Activated CD4-positive, alpha-beta memory T cell treated with anti-CD3 and anti-CD28 coated beads for 36 hours (primary cell): ENCODE results near the gene SNW1. TPM values are rescaled to one million over a fixed set of nuclear protein-coding genes. Genes with fewer than 3 reads are reported as not detected.
A peak's percentile ranks its signal among the peaks of the same experiment; 100 is the strongest.

ENCODE experiments used
- CTCF ChIA-PET: fragments of 350-600 bp; sonication (Branson Sonifier 250); formaldehyde crosslinking; loops from one replicate; lab custom pipeline; 2021; ENCODE audit warnings: antibody characterized with exemption, inconsistent platforms; lab: Charles Lee
- POLR2A ChIA-PET: fragments of 350-600 bp; sonication (Branson Sonifier 250); formaldehyde crosslinking; loops from one replicate; lab custom pipeline; 2021; ENCODE audit warnings: antibody characterized with exemption; lab: Charles Lee
- DNase-seq: peaks from one replicate; pipeline ENCODE4 v3.0.0-alpha.2; 2020
- H3K27ac Mint-ChIP-seq: one replicate; pipeline ENCODE4 v1.8.0; 2021; ENCODE audit warnings: mixed read lengths
- H3K27me3 Mint-ChIP-seq: one replicate; pipeline ENCODE4 v1.8.0; 2021; ENCODE audit warnings: mixed read lengths
- H3K36me3 Mint-ChIP-seq: one replicate; pipeline ENCODE4 v1.8.0; 2021; ENCODE audit warnings: mixed read lengths
- H3K4me1 Mint-ChIP-seq: one replicate; pipeline ENCODE4 v1.8.0; 2021; ENCODE audit warnings: low read depth, mixed read lengths
- H3K4me3 Mint-ChIP-seq: one replicate; pipeline ENCODE4 v1.8.0; 2021; ENCODE audit warnings: mild to moderate bottlenecking, mixed read lengths
- H3K9me3 Mint-ChIP-seq: one replicate; pipeline ENCODE4 v1.8.0; 2021; ENCODE audit warnings: mixed read lengths
- intact Hi-C: fragments of 100-400 bp; cut with micrococcal nuclease; formaldehyde crosslinking; loops from one replicate; pipeline ENCODE4 v1.15.1; 2023
- total RNA-seq, 2 experiments: library from RNA; stranded (reverse); gene quantifications; one replicate each; pipeline ENCODE4 v1.2.3, GENCODE V29; 2021

Gene SNW1
- total RNA-seq, 2 experiments from 2014 or later, result 115 to 120 TPM

DNA sequence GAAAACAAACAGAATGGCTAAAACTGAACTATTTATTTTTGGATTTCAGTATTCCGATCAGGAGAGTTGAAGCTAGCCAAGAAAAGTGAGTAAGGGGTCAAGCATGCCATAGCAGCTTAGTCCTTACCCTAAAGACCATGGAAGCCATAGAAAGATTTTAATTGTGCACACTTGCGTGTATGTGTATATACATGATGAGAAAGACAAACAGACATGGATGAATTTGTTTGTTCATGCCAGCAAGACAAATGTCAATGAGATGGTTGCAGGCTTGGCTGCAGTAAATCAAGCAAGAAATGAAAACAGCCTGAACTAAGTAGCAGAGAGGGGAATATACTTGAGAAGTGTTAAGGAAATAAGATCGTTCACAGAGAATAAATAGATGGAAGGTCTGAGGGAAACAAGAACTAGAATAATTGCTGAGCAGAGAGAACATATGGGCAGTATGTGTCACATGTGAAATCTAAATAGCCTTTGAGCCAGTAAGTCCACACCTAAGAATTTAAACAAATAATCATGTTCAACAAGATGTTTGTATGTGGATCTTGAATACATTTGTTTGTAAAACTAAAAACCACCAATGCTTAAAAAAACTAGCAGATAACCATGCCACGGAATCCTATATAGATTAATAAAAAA, 14.8 kb downstream of the SNW1 start:
- Mint-ChIP-seq H3K27me3 (no peaks in the 10 kb centered on the region), H3K9me3 (no peaks in the 10 kb centered on the region), H3K36me3 (peaks cover 44% of the 10 kb centered on the region), H3K4me3 (no peak overlapping the region), H3K27ac (no peak overlapping the region), H3K4me1 (peaks cover 30% of the 10 kb centered on the region)
- intact Hi-C loops, result no loop called here
- DNase-seq, result no peak
- CTCF ChIA-PET, result interaction anchor here (1.7 kb wide), 1 partner anchor 12 kb away, joined by 3 read pairs; no protein-coding TSS in a partner anchor
- POLR2A ChIA-PET, result no interaction called here

DNA sequence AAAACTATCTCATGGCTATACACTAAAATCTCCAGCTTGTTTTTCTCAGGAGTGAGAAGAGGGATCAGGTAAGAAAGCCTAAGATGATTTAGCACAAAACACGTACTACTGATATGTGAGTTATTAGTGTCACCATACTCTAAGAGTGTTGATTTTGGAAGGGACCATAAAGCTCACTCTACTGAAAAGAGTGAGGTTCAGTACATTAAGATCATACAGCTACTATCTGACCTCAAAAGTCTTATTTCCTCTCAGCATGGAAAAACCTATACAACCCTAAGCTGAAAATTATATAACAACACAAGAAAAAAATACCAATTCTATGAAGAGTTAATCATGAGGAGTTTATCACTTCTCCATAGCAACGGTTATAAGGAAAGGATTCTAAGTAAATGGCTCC, 19.5 kb downstream of the SNW1 start:
- Mint-ChIP-seq H3K36me3 (peaks cover 29% of the 10 kb centered on the region), H3K4me1 (peaks cover 50% of the 10 kb centered on the region), H3K27me3 (no peaks in the 10 kb centered on the region), H3K4me3 (no peak overlapping the region), H3K9me3 (no peaks in the 10 kb centered on the region), H3K27ac (peak overlapping the region; percentile 67)
- ChIA-PET POLR2A (interaction anchor here (1.1 to 1.6 kb wide), 2 partner anchors 19 to 59 kb away, joined by 4 to 5 read pairs; partner anchors contain the start of genes ADCK1 and SNW1), CTCF (interaction anchor here (0.9 kb wide), 1 partner anchor 283 kb away, joined by 3 read pairs; no protein-coding TSS in a partner anchor)
- intact Hi-C loops, result no loop called here
- DNase-seq, result no peak

DNA sequence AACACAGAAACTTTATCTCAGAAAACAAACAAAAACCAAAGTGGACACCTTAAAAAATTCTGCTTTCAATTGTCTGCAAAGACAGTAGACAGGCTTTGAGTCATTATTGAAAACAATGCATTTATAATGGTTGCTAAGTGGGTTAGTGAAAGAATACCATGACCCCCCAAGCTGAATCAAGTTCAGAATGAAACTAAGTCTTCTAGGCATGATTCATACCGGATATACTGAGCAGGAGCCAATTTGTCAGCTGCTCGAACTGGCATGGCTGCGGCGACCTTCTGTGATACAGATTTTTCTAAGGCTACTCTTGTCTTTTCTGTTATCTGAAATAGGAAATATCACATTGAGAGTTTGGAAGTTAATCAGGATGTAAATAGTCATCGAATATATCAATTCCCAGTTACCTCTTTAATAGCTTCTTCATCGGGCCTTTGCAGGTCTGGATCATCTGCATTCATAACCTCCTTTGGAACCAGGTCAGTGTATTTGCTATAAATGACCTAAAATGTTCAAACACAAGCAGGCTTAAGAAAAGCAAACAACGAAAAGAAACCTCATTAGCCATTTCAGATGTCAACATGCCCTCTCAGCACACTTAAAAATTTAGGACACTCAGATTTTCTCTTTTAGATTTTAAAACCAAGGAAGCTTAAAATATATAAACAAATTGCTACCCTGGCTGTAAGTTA, 22.3 kb downstream of the SNW1 start:
- intact Hi-C loops, result loop anchor here (1.0 to 10.0 kb wide), 4 partner anchors 23 to 364 kb away; partner anchors contain the start of genes SAMD15, SNW1 and TMED8
- peak; percentile 66 for DNase-seq
- no peaks in the 10 kb centered on the region for H3K9me3 Mint-ChIP-seq
- POLR2A ChIA-PET, result interaction anchor here (1.0 to 1.9 kb wide), 3 partner anchors 22 to 24 kb away, joined by 4 to 7 read pairs (median 7); partner anchors contain the start of gene SNW1
- CTCF ChIA-PET, result no interaction called here
- no peaks in the 10 kb centered on the region for H3K27me3 Mint-ChIP-seq
- peaks cover 50% of the 10 kb centered on the region for H3K4me1 Mint-ChIP-seq
- H3K4me3 Mint-ChIP-seq, result no peak overlapping the region
- peak overlapping the region; percentile 84 for H3K27ac Mint-ChIP-seq
- H3K36me3 Mint-ChIP-seq, result peaks cover 40% of the 10 kb centered on the region

DNA sequence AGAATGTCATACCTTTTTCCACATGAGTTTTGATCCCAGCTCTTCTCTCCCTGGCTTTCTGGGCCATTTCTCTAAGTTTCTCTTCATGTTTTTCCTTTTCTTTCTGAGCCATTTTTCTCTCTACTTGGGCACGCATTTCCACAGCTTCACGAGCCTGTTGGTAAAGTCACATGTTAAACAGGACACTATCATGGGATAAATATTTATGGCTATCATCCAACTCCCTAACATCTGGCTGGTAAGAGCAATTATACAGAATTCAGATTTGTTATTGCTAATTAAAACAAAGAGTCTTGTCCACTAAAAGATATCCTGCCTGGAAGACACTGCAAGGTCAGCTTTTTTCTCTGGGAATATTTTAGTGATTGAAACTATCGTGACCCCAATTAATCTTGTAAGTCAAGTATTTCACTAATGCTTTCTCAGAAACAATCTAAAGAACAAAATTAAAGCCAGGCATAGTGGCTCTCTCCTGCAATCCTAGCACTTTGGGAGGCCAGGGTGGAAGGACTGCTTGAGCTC, 29.9 kb downstream of the SNW1 start:
- H3K36me3 Mint-ChIP-seq, result peaks cover 60% of the 10 kb centered on the region
- no peaks in the 10 kb centered on the region for H3K27me3 Mint-ChIP-seq
- no peaks in the 10 kb centered on the region for H3K9me3 Mint-ChIP-seq
- H3K4me1 Mint-ChIP-seq, result peaks cover 7% of the 10 kb centered on the region
- peak overlapping the region; percentile 32 for H3K27ac Mint-ChIP-seq
- intact Hi-C loops, result loop anchor here (10.0 kb wide), 1 partner anchor 356 kb away; the partner anchor contains the start of genes SAMD15 and TMED8
- POLR2A ChIA-PET, result no interaction called here
- CTCF ChIA-PET, result no interaction called here
- H3K4me3 Mint-ChIP-seq, result no peak overlapping the region
- no peak for DNase-seq

DNA sequence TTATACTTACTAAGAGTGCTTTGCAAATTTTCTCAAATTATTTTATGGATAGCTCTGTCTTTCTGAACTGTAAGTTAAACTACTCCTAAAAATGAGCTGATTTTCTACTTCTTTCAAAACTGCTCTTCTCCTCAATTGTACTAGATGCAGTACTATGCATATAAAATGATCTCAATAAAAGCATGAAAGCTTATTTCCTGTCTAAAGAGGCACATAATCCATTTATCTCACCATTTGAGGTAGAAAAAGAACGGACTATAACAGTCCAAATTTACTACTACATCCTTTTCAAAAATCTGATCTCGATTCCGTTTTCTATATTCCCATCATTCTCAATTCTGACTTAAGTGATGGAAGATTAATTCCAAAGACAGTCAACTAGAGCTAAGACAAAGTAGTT, 38.7 kb downstream of the SNW1 start:
- Mint-ChIP-seq H3K27me3 (no peaks in the 10 kb centered on the region), H3K4me3 (no peak overlapping the region), H3K27ac (peak overlapping the region; percentile 18), H3K9me3 (no peaks in the 10 kb centered on the region), H3K4me1 (no peaks in the 10 kb centered on the region), H3K36me3 (peaks cover 56% of the 10 kb centered on the region)
- POLR2A ChIA-PET, result no interaction called here
- no peak for DNase-seq
- intact Hi-C loops, result no loop called here
- CTCF ChIA-PET, result no interaction called here

DNA sequence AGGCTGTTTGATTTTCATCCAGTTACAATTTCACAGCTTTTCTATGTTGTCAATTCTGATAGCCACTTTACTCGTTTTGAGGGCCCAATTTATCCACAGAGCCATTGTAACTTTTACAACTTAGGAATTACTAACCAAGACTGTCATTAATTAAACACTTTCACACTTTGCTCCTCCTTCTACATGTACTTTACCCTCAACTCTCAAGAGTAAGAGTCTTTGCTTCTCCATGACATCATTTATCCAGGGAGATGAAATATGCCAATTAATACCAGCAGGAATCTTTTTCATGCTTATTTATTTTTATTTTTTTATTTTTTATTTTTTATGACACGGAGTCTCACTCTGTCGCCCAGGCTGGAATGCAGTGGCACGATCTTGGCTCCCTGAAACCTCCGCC, 39.5 kb downstream of the SNW1 start:
- DNase-seq, result no peak
- Mint-ChIP-seq H3K4me3 (no peak overlapping the region), H3K36me3 (peaks cover 52% of the 10 kb centered on the region), H3K27ac (no peak overlapping the region), H3K27me3 (no peaks in the 10 kb centered on the region), H3K9me3 (no peaks in the 10 kb centered on the region), H3K4me1 (no peaks in the 10 kb centered on the region)
- POLR2A ChIA-PET, result no interaction called here
- CTCF ChIA-PET, result no interaction called here
- intact Hi-C loops, result no loop called here

DNA sequence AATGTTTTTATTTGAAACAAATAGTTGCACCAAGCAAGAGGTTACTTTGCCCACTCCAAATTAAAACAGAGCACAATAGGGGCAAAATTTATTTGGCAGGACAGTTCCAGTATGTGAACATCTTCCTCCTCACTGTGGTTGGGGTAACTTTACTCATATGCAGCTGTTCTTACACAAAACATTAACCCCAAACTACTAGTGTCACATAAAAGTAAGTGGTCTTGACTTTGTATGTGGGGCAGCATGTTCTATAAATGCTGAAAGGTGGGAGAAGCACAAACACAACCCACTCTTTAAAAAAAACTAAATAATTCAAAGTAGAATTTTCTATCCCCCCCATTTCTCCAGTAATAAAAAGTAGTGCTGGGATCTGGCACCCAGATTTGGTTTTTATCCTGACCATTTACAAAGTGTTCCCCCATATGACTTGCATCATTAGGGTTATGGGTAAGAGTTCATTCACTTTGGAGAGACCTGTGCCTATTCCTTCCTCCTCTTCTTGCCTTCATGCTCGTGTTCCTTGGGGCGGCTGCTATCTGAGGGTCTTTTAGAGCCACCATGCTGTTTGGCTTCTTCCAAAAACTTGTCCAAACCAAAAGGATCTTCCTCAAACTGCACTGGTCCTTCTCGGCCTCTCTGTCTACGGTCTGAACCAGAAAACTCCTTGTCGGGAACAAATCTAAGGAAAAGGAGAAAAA, 43.2 kb downstream of the SNW1 start:
- peaks cover 56% of the 10 kb centered on the region for H3K36me3 Mint-ChIP-seq
- ChIA-PET CTCF (interaction anchor here (1.0 kb wide), 1 partner anchor 258 kb away, joined by 4 read pairs; no protein-coding TSS in a partner anchor), POLR2A (no interaction called here)
- no peak overlapping the region for H3K4me3 Mint-ChIP-seq
- H3K4me1 Mint-ChIP-seq, result peaks cover 25% of the 10 kb centered on the region
- H3K27me3 Mint-ChIP-seq, result no peaks in the 10 kb centered on the region
- peak overlapping the region; percentile 71 for H3K27ac Mint-ChIP-seq
- no peaks in the 10 kb centered on the region for H3K9me3 Mint-ChIP-seq
- intact Hi-C loops, result no loop called here
- no peak for DNase-seq

DNA sequence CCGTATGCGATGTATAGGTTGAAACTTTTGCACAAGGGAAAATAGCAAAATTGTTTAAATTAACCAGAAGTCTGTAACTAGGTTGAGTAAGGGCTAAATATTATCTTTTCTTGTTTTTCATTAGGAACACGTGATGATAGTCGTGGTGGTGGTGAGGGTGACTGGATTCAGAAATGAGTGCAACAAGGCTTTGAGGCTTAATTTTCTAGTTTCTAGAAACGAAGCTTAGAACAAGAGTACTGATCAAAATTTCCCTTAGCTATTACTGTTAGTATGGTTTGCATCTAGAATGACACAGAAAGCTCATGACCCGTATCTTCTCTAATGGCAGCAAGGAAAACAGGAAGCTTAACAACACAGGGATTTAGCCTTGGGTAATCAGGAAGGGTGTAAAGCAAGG, 46.0 kb downstream of the SNW1 start:
- H3K4me3 Mint-ChIP-seq, result peak overlapping the region; percentile 32
- peak; percentile 48 for DNase-seq
- ChIA-PET POLR2A (interaction anchor here (0.6 to 1.8 kb wide), 4 partner anchors 10 to 45 kb away, joined by 3 to 8 read pairs (median 6); no protein-coding TSS in a partner anchor), CTCF (interaction anchor here (0.9 kb wide), 1 partner anchor 88 kb away, joined by 3 read pairs; no protein-coding TSS in a partner anchor)
- peaks cover 36% of the 10 kb centered on the region for H3K4me1 Mint-ChIP-seq
- H3K9me3 Mint-ChIP-seq, result no peaks in the 10 kb centered on the region
- intact Hi-C loops, result loop anchor here (1.0 kb wide), 1 partner anchor 23 kb away; no protein-coding TSS in a partner anchor
- H3K27ac Mint-ChIP-seq, result peak overlapping the region; percentile 96
- peaks cover 50% of the 10 kb centered on the region for H3K36me3 Mint-ChIP-seq
- H3K27me3 Mint-ChIP-seq, result no peaks in the 10 kb centered on the region

DNA sequence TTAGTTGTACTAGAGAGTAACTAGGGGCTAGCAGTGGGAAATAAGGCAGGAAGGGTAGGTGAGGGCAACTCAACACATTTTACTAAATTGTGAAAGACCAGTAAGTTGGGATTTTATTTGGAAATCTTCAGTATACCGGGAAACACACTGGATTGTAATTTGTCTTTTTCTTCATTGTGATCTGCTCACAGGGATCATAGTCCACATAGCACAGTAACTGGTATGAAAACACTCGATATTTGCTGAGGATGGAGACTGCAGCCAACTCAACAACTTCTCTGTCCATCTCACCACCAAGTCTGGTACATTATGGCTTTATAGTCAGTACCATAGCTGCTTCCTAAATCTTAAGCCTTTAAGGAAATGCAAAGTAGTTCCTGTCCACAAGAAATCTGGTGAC, 50.6 kb downstream of the SNW1 start:
- Mint-ChIP-seq H3K36me3 (peaks cover 42% of the 10 kb centered on the region), H3K27me3 (no peaks in the 10 kb centered on the region), H3K4me1 (peaks cover 54% of the 10 kb centered on the region), H3K9me3 (no peaks in the 10 kb centered on the region), H3K4me3 (no peak overlapping the region), H3K27ac (peak overlapping the region; percentile 86)
- no peak for DNase-seq
- intact Hi-C loops, result no loop called here
- ChIA-PET CTCF (no interaction called here), POLR2A (no interaction called here)

DNA sequence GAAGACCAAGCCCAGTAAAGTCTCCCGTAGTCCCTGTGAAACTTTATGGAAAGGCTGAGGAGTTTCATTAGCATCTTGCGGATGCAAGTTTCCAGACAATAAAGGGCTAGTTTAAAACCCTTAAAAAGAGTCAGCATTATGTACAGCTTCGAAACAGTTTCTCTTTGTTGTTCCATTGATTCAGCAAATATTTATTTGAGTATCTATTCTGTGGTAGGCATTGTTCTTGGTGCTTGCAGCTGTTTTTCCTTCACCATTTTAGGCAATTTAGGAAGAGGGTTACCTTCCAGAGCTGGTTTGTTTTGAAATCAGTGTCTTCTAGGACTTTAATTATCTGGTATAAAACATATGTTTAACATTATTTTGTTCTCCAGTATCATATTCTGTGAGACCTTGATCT, 51.5 kb downstream of the SNW1 start:
- Mint-ChIP-seq H3K9me3 (no peaks in the 10 kb centered on the region), H3K27me3 (no peaks in the 10 kb centered on the region), H3K36me3 (peaks cover 35% of the 10 kb centered on the region), H3K27ac (peak overlapping the region; percentile 86), H3K4me3 (peak overlapping the region; percentile 90), H3K4me1 (peaks cover 53% of the 10 kb centered on the region)
- DNase-seq, result no peak
- intact Hi-C loops, result loop anchor here (2.0 to 10.0 kb wide), 2 partner anchors 93 to 335 kb away; partner anchors contain the start of genes SAMD15, SPTLC2 and TMED8
- ChIA-PET CTCF (interaction anchor here (0.7 kb wide), 1 partner anchor 26 kb away, joined by 3 read pairs; no protein-coding TSS in a partner anchor), POLR2A (no interaction called here)

DNA sequence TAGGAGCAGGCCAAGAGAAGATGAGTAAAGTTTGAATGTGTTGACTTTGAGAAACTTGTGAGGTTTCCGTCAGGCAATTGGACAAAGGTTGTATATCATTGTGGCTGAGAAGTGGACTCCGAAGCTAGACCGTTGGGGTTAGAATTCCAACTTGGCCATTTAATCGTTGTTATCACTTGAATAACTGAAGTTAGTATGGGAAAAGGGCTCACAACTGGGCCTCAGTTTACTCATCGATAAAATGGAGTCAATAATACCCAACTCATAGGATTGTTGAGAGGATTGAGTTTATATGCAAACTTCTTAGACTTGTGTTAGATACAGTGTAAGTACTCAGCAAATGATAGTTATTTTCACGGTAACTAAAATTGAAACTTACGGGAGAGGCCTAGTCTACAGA, 52.2 kb downstream of the SNW1 start:
- ChIA-PET CTCF (interaction anchor here (0.6 to 1.3 kb wide), 3 partner anchors 25 to 561 kb away, joined by 3 to 4 read pairs (median 3); no protein-coding TSS in a partner anchor), POLR2A (interaction anchor here (0.8 to 1.1 kb wide), 3 partner anchors 12 to 332 kb away, joined by 3 read pairs; partner anchors contain the start of genes ADCK1, SAMD15 and TMED8)
- DNase-seq, result no peak
- peaks cover 36% of the 10 kb centered on the region for H3K36me3 Mint-ChIP-seq
- H3K27ac Mint-ChIP-seq, result peak overlapping the region; percentile 86
- intact Hi-C loops, result loop anchor here (1.0 to 10.0 kb wide), 6 partner anchors 53 to 387 kb away; partner anchors contain the start of genes ADCK1, GSTZ1, SAMD15 and SNW1
- H3K27me3 Mint-ChIP-seq, result no peaks in the 10 kb centered on the region
- peaks cover 53% of the 10 kb centered on the region for H3K4me1 Mint-ChIP-seq
- no peaks in the 10 kb centered on the region for H3K9me3 Mint-ChIP-seq
- H3K4me3 Mint-ChIP-seq, result peak overlapping the region; percentile 90
